HG02973 (cell line): ENCODE results near the gene ELAVL4.

Source experiments
- ATAC-seq: cut with Tn5 transposase; IDR thresholded peaks from one replicate; pipeline ENCODE4 v1.9.1; 2021; ENCODE audit warnings: moderate library complexity; ENCODE audit not compliant: unreplicated experiment

Gene ELAVL4

GRCh38 chr1:50108497-50109059, at the start of gene ELAVL4:
Gene ELAVL4, plus strand, starts transcription at chr1:50108920. Its CDS starts 270 bp downstream, at chr1:50109190.
- ATAC-seq = no peak

- no peak for ATAC-seq
Measured at GRCh38 chr1:50060279-50060678, 48.4 kb upstream of the ELAVL4 start.

GRCh38 chr1:50066806-50067205, 41.9 kb upstream of the ELAVL4 start:
- no peak for ATAC-seq

GRCh38 chr1:50074931-50075330, 33.8 kb upstream of the ELAVL4 start:
- ATAC-seq = no peak

GRCh38 chr1:50077273-50077672, 31.4 kb upstream of the ELAVL4 start:
- no peak for ATAC-seq

GRCh38 chr1:50080904-50081586, 27.7 kb upstream of the ELAVL4 start:
- no peak for ATAC-seq

GRCh38 chr1:50084389-50084788, 24.3 kb upstream of the ELAVL4 start:
- no peak for ATAC-seq

- ATAC-seq = no peak
Measured at GRCh38 chr1:50091068-50091467, 17.7 kb upstream of the ELAVL4 start.

GRCh38 chr1:50095716-50096115, 13.0 kb upstream of the ELAVL4 start:
- no peak for ATAC-seq

- no peak for ATAC-seq
Measured at GRCh38 chr1:50097021-50097679, 11.6 kb upstream of the ELAVL4 start.

- ATAC-seq = no peak
Measured at GRCh38 chr1:50097791-50098190, 10.9 kb upstream of the ELAVL4 start.

- peak; percentile 69 for ATAC-seq
Measured at GRCh38 chr1:50098591-50099021, 10.1 kb upstream of the ELAVL4 start.

- ATAC-seq = no peak
Measured at GRCh38 chr1:50099654-50100053, 9.1 kb upstream of the ELAVL4 start.

GRCh38 chr1:50103615-50104081, 5.1 kb upstream of the ELAVL4 start:
- no peak for ATAC-seq

GRCh38 chr1:50105433-50105832, 3.3 kb upstream of the ELAVL4 start:
- ATAC-seq = peak; percentile 52

- ATAC-seq = no peak
Measured at GRCh38 chr1:50106095-50106761, 2.5 kb upstream of the ELAVL4 start.

GRCh38 chr1:50109116-50109515, 396 bp downstream of the ELAVL4 start:
- ATAC-seq = no peak

- ATAC-seq = no peak
Measured at GRCh38 chr1:50109647-50110075, 941 bp downstream of the ELAVL4 start.

GRCh38 chr1:50110151-50110550, 1.4 kb downstream of the ELAVL4 start:
- no peak for ATAC-seq

- no peak for ATAC-seq
Measured at GRCh38 chr1:50110656-50111055, 1.9 kb downstream of the ELAVL4 start.

GRCh38 chr1:50111503-50111902, 2.8 kb downstream of the ELAVL4 start:
- no peak for ATAC-seq

GRCh38 chr1:50112193-50112592, 3.5 kb downstream of the ELAVL4 start:
- ATAC-seq = no peak
